Cardiac fibroblast (primary cell): ENCODE data around the gene CEP250.

ENCODE experiments used
- DNase-seq, 2 donors: peaks; one replicate each; pipeline versions ENCODE4 v3.0.0 to v3.0.0-alpha.2; 2010; ENCODE audit warnings: low read depth in 2 of 2
- H3K4me3 ChIP-seq, 2 donors: replicated peaks in 1 of 2; 1 replicate in 1 of 2; 2 replicates in 1 of 2; pipeline ENCODE4 v1.5.1; 2011; ENCODE audit warnings: low read depth in 2 of 2, low read length in 2 of 2, mild to moderate bottlenecking in 2 of 2, moderate library complexity in 1 of 2
- TF ChIP-seq, protein P1 (sequence below): IDR thresholded peaks from one replicate; pipeline ENCODE4 v1.5.1; 2011; ENCODE audit warnings: low read depth, mild to moderate bottlenecking, low read length, inconsistent platforms

The CEP250 gene

DNA sequence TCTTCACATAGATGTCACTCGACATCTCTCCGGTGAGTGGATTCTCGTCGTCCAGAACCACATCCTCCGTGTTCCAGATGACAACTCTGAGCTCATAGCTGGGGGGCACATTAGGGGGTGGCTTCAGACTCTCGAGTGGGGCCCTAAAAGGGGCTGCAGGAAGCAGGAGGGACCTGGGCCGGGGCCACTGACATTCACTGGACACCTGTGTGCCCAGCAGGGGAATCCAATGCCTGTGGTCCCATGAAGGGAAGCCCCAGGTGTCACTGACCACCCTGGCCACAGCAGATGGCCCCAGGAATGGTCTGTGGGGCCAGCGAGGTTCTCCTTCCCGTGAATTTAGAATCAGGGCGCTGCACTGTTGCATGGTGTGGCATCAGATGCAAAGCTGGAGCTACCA lies 105.1 kb downstream of the CEP250 start:
- H3K4me3 ChIP-seq, result no peak overlapping the region
- TF ChIP-seq, protein P1, sequence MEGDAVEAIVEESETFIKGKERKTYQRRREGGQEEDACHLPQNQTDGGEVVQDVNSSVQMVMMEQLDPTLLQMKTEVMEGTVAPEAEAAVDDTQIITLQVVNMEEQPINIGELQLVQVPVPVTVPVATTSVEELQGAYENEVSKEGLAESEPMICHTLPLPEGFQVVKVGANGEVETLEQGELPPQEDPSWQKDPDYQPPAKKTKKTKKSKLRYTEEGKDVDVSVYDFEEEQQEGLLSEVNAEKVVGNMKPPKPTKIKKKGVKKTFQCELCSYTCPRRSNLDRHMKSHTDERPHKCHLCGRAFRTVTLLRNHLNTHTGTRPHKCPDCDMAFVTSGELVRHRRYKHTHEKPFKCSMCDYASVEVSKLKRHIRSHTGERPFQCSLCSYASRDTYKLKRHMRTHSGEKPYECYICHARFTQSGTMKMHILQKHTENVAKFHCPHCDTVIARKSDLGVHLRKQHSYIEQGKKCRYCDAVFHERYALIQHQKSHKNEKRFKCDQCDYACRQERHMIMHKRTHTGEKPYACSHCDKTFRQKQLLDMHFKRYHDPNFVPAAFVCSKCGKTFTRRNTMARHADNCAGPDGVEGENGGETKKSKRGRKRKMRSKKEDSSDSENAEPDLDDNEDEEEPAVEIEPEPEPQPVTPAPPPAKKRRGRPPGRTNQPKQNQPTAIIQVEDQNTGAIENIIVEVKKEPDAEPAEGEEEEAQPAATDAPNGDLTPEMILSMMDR, result no peak
- no peak for DNase-seq

DNA sequence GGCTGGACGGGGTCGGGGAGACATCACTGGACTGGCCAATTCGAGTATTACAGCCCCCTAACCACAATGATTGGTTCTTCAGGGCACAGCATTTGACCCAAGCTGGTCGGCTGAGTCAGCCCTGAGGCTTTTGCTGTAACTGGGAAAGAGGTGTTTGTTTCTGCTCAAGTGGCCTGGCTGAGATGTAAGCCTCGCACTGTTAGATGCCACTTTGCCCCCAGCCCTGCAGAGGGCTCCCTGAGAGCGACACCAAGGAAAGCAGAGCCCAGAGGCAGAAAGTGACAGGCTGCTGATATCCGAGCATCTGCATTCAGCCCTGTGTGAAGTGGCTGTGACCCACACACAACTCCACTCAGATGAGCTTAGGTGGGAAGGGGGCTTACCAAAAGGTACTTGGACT lies 105.9 kb downstream of the CEP250 start:
- H3K4me3 ChIP-seq, result no peak overlapping the region
- DNase-seq, result peak; percentile 39 to 55
- TF ChIP-seq, protein P1, result peak; percentile 10

DNA sequence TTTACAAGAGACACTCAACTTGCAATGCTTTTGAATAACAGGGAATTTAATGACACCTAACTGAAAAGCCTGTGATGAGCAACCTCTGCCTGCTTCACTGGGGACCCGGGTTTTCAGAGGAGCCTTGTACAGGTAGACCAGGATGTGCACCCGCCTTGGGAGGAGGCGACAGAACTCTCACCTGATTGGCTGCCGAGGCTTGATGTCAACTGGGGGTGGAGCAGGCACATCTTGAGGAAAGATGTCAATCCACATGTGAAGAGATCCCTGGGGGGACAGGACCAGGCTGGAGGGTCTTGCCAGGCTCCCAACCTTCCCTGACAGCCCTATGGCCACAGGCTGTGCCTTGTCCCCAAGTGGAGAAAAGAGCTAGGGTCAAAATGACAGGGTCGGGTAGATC lies 106.3 kb downstream of the CEP250 start:
- TF ChIP-seq, protein P1, result no peak
- no peak overlapping the region for H3K4me3 ChIP-seq
- DNase-seq, result no peak

DNA sequence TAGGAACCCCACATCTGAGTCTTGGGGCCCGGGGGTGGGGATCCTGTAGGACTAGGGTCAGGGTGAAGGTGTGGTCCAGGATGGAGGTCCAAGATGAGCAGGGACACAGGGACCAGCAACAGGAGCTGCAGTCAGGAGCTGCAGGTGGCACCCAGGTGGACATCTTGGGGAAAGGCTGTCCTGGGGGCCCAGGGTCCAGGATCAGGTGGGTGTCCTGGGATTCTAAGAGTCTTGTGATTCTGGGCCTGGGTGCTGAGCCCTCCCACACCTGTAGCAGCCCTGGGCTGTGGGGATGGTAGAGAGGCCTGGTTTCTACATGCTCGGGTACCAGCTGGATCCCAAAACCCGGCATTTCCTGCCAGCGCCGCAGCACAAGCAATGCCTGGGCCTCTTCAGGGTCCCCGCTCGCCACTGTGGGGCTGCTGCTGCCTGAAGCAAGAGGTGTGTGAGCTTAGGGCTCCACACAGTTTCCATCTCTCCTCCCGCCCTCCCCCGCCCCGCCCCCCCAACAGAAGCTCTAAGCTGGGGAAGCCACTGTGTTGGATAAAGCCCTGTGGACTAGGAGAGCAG lies 107.2 kb downstream of the CEP250 start:
- H3K4me3 ChIP-seq, result no peak overlapping the region
- no peak for DNase-seq
- TF ChIP-seq, protein P1, result no peak

DNA sequence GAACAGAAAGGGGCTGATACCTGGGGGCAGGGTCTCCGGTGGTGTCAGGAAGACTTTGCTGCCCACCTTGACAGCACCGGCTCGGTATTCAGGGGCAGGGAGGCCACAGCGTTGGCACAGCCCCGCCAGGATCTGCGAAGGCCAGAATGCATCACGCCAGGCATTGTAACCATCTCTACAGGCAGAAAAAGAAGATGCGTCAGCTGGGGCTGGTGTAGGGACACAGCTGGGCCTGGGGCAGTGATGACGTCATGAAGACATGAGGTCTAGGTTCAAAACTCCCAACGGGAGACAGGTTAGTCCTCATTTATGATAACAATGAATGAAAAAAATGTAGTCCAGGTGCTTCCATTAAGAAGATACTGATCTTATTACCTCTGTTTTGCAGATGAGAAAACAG lies 108.4 kb downstream of the CEP250 start:
- TF ChIP-seq, protein P1, result no peak
- DNase-seq, result no peak
- no peak overlapping the region for H3K4me3 ChIP-seq

DNA sequence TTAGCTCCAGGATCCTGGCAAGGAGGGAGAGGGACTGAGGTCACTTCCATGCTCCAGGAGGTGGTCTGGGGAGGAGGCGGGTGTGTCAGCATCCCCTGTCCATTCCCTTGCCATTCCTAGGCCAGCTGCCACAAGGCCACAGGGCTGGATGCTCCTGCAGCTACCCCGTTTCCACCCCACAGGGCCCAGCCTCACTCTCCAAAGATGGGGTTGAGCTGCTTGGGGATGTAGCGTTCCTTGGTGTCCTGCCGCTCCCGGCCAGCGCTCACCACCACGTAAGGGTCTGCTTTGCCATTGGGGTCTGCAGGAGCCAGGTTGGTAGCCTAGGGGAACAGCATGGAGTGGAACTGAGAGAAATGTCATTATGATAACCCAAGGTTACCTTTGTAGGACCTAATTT lies 109.5 kb downstream of the CEP250 start:
- TF ChIP-seq, protein P1, result no peak

DNA sequence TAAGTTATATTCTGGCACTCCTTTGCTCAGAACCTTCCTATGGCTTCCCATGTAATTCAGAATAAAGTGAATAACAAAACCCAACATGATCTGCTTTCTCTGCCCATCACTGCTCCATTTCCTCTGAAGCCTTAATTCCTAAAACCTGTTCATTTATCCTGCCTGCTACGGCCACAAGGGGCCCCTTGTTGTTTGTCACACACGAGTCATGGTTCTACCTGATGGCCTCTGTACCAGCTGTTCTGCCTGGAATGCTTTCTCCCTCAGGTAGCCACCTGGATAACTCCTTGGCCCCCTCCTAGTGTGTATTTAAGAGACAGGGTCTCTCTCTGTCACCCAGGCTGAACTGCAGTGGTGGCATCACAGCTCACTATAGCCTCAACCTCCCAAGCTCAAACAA lies 113.2 kb downstream of the CEP250 start:
- H3K4me3 ChIP-seq, result no peak overlapping the region

More for the DNA sequence above, 109.5 kb downstream of the CEP250 start:
- DNase-seq, result no peak
- H3K4me3 ChIP-seq, result no peak overlapping the region

More for the DNA sequence above, 113.2 kb downstream of the CEP250 start:
- TF ChIP-seq, protein P1, result peak; percentile 25
- no peak for DNase-seq
